Neural cell (in vitro differentiated cells): ENCODE data around the gene CMYA5. TPM values are rescaled to one million over a fixed set of nuclear protein-coding genes. Genes with fewer than 3 reads are reported as not detected.

Experiments used
- H2AFZ ChIP-seq: fragments of 200-600, 300-800 bp; sonication (generic), shearing (Covaris generic); 2 replicates; pipeline ENCODE4 v1.6.0; 2014; ENCODE audit warnings: low read depth, mild to moderate bottlenecking, antibody characterized with exemption, low read length, moderate library complexity
- H3F3A ChIP-seq: fragments of 200-600 bp; shearing (Covaris generic); 2 replicates; pipeline ENCODE4 v1.6.1; 2016; ENCODE audit warnings: mild to moderate bottlenecking, moderate library complexity, mixed read lengths, antibody characterized with exemption, low read length; ENCODE audit not compliant: insufficient read depth, poor library complexity, severe bottlenecking
- H3K27ac ChIP-seq: fragments of 200-600, 300-800 bp; sonication (generic), shearing (Covaris generic); 2 replicates; pipeline ENCODE4 v1.5.1; 2014; ENCODE audit warnings: mild to moderate bottlenecking, low read length, moderate library complexity
- H3K27me3 ChIP-seq: fragments of 300-800, 200-600 bp; sonication (generic), shearing (Covaris generic); 2 replicates; pipeline ENCODE4 v1.6.0; 2014; ENCODE audit warnings: mild to moderate bottlenecking, low read depth, low read length, moderate library complexity; ENCODE audit not compliant: insufficient read depth
- H3K36me3 ChIP-seq: fragments of 300-800, 200-600 bp; sonication (generic), shearing (Covaris generic); 2 replicates; pipeline ENCODE4 v1.5.1; 2014; ENCODE audit warnings: mild to moderate bottlenecking, antibody characterized with exemption, low read length, moderate library complexity; ENCODE audit not compliant: insufficient read depth
- H3K4me2 ChIP-seq: fragments of 300-800, 200-600 bp; sonication (generic), shearing (Covaris generic); 2 replicates; pipeline ENCODE4 v1.6.0; 2014; ENCODE audit warnings: mild to moderate bottlenecking, low read length
- H3K4me3 ChIP-seq: fragments of 300-800, 200-600 bp; sonication (generic), shearing (Covaris generic); 2 replicates; pipeline ENCODE4 v1.5.1; 2014; ENCODE audit warnings: mild to moderate bottlenecking, low read length, moderate library complexity
- H3K79me2 ChIP-seq: fragments of 200-600 bp; shearing (Covaris generic); replicated peaks from 2 replicates; pipeline ENCODE4 v1.6.0; 2014; ENCODE audit warnings: mild to moderate bottlenecking, low read length, moderate library complexity; ENCODE audit not compliant: insufficient read depth
- H3K9ac ChIP-seq: fragments of 300-800, 200-600 bp; sonication (generic), shearing (Covaris generic); 2 replicates; pipeline ENCODE4 v1.6.1; 2016; ENCODE audit warnings: mild to moderate bottlenecking, low read length, mixed read lengths
- H3K9me2 ChIP-seq: fragments of 200-600 bp; shearing (Covaris generic); 2 replicates; pipeline ENCODE4 v1.6.1; 2016; ENCODE audit warnings: mild to moderate bottlenecking, low read length, mixed read lengths; ENCODE audit not compliant: insufficient read depth
- H3K9me3 ChIP-seq: fragments of 200-600, 300-800 bp; sonication (generic), shearing (Covaris generic); 2 replicates; pipeline ENCODE4 v1.6.1; 2016; ENCODE audit warnings: mild to moderate bottlenecking, mixed run types, low read length, moderate library complexity, mixed read lengths
- H4K20me1 ChIP-seq: fragments of 200-600 bp; shearing (Covaris generic); 2 replicates; pipeline ENCODE4 v1.6.1; 2016; ENCODE audit warnings: mild to moderate bottlenecking, mixed run types; ENCODE audit not compliant: insufficient read depth
- CTCF ChIP-seq: fragments of 450-650 bp; IDR thresholded peaks from 2 replicates; pipeline ENCODE4 v1.5.1; 2014; ENCODE audit warnings: antibody characterized with exemption, mild to moderate bottlenecking, moderate library complexity; ENCODE audit not compliant: poor library complexity, severe bottlenecking
- EP300 ChIP-seq: fragments of 450-650 bp; conservative IDR thresholded peaks from 2 replicates; pipeline ENCODE4 v1.6.1; 2014; ENCODE audit warnings: antibody characterized with exemption, mild to moderate bottlenecking, moderate library complexity; ENCODE audit not compliant: poor library complexity, severe bottlenecking
- EZH2 ChIP-seq: fragments of 200-600, 300-800 bp; shearing (Covaris generic), sonication (generic); IDR thresholded peaks from 2 replicates; pipeline ENCODE4 v1.6.1; 2014; ENCODE audit warnings: antibody characterized with exemption, low read length, borderline replicate concordance, mild to moderate bottlenecking; ENCODE audit not compliant: insufficient read depth, poor library complexity, severe bottlenecking
- MXI1 ChIP-seq: fragments of 450-650 bp; conservative IDR thresholded peaks from 2 replicates; pipeline ENCODE4 v1.6.1; 2014; ENCODE audit warnings: antibody characterized with exemption, mild to moderate bottlenecking; ENCODE audit not compliant: poor library complexity, severe bottlenecking
- POLR2AphosphoS5 ChIP-seq: IDR thresholded peaks from 2 replicates; pipeline ENCODE4 v1.6.1; 2012
- RAD21 ChIP-seq: fragments of 450-650 bp; conservative IDR thresholded peaks from 2 replicates; pipeline ENCODE4 v1.6.1; 2014; ENCODE audit warnings: antibody characterized with exemption, mild to moderate bottlenecking, moderate library complexity
- REST ChIP-seq: IDR thresholded peaks from 2 replicates; pipeline ENCODE4 v1.6.1; 2012; ENCODE audit warnings: borderline replicate concordance
- SMC3 ChIP-seq: fragments of 450-650 bp; conservative IDR thresholded peaks from 2 replicates; pipeline ENCODE4 v1.6.1; 2014; ENCODE audit warnings: antibody characterized with exemption, mild to moderate bottlenecking, moderate library complexity; ENCODE audit not compliant: poor library complexity
- TAF1 ChIP-seq: IDR thresholded peaks from 2 replicates; pipeline ENCODE4 v1.6.1; 2012; ENCODE audit warnings: low read depth
- polyA plus RNA-seq: library from polyadenylated mRNA; depleted of rRNA; stranded (reverse); fragments of >200 nt; gene quantifications from 2 replicates; pipeline ENCODE4 v1.2.3, GENCODE V29; 2014

The CMYA5 gene
- polyA plus RNA-seq, 1 donor from 2014 or later, result 0.30 TPM

- no peak overlapping the region for H3K27ac ChIP-seq
- no peaks in the 10 kb centered on the region for H3K9me2 ChIP-seq
- H3F3A ChIP-seq, result no peaks in the 10 kb centered on the region
- H4K20me1 ChIP-seq, result no peaks in the 10 kb centered on the region
- no peak overlapping the region for H3K4me2 ChIP-seq
- H2AFZ ChIP-seq, result no peak overlapping the region
- no peak overlapping the region for H3K9ac ChIP-seq
- H3K9me3 ChIP-seq, result no peaks in the 10 kb centered on the region
- no peaks in the 10 kb centered on the region for H3K27me3 ChIP-seq
- TF ChIP-seq REST (no peak), TAF1 (no peak), EP300 (no peak), CTCF (no peak), EZH2 (no peak), SMC3 (no peak), MXI1 (no peak), RAD21 (no peak), POLR2AphosphoS5 (no peak)
- no peak overlapping the region for H3K4me3 ChIP-seq
- H3K79me2 ChIP-seq, result no peaks in the 10 kb centered on the region
- H3K36me3 ChIP-seq, result no peaks in the 10 kb centered on the region
Observed at GRCh38 chr5:79841172-79841571, 151.5 kb downstream of the CMYA5 start.

- H3K36me3 ChIP-seq, result no peaks in the 10 kb centered on the region
- no peaks in the 10 kb centered on the region for H3K9me2 ChIP-seq
- no peaks in the 10 kb centered on the region for H3F3A ChIP-seq
- no peaks in the 10 kb centered on the region for H3K79me2 ChIP-seq
- no peak overlapping the region for H2AFZ ChIP-seq
- no peak overlapping the region for H3K4me3 ChIP-seq
- H3K9me3 ChIP-seq, result no peaks in the 10 kb centered on the region
- no peak overlapping the region for H3K27ac ChIP-seq
- no peak overlapping the region for H3K4me2 ChIP-seq
- no peaks in the 10 kb centered on the region for H4K20me1 ChIP-seq
- H3K9ac ChIP-seq, result no peak overlapping the region
- no peaks in the 10 kb centered on the region for H3K27me3 ChIP-seq
- TF ChIP-seq TAF1 (no peak), EP300 (no peak), MXI1 (no peak), EZH2 (no peak), RAD21 (no peak), POLR2AphosphoS5 (no peak), REST (no peak), SMC3 (no peak), CTCF (no peak)
Observed at GRCh38 chr5:79842006-79842881, 152.6 kb downstream of the CMYA5 start.
